HepG2 (cell line): ENCODE results near the gene CLCA2. TPM values are rescaled to one million over a fixed set of nuclear protein-coding genes. Genes with fewer than 3 reads are reported as not detected.

ENCODE experiments used
- ATAC-seq: fragments of 200-7000 bp; cut with Tn5 transposase; 3 replicates; pipeline ENCODE4 v1.9.1; 2020; ENCODE audit warnings: mild to moderate bottlenecking, moderate library complexity
- BruUV-seq: library from RNA; stranded (reverse); fragments of 400-500 nt; replicated peaks from 2 replicates; lab custom pipeline; 2021; lab: Mats Ljungman, UMichigan
- CTCF ChIA-PET: fragments of 300-600 bp; formaldehyde crosslinking; extraction: SDS; loops from one replicate; lab custom pipeline; 2021; ENCODE audit warnings: low total read pairs, inconsistent platforms, low intra/inter-chr PET ratio; lab: Yijun Ruan, JAX
- POLR2A ChIA-PET: fragments of 350-600 bp; sonication (Branson Sonifier 250); formaldehyde crosslinking; loops from one replicate; lab custom pipeline; 2020; ENCODE audit warnings: antibody characterized with exemption, inconsistent platforms; lab: Yijun Ruan, JAX
- DNase-seq: peaks from one replicate; pipeline ENCODE4 v3.0.0-alpha.2; 2015; ENCODE audit warnings: low spot score
- FAIRE-seq: peaks from 3 replicates; lab custom pipeline; 2011; peaks lifted over from hg19 to GRCh38; lab: Jason Lieb, UNC
- H2AFZ ChIP-seq: one replicate; pipeline ENCODE4 v1.6.1; 2011; ENCODE audit warnings: low read length, inconsistent platforms
- H3K27ac ChIP-seq: fragments of 300-600 bp; 3 replicates; pipeline ENCODE4 v1.8.0; 2011; ENCODE audit warnings: mixed run types, mild to moderate bottlenecking, mixed read lengths, low read length, inconsistent platforms; ENCODE audit not compliant: insufficient read depth; ENCODE audit errors: extremely low read length
- H3K27me3 ChIP-seq, 2 experiments: fragments of 200-600 bp in 1 of 2; 2 replicates in 1 of 2; 3 replicates in 1 of 2; pipeline versions ENCODE4 v1.6.0 to v1.8.0; 2011; ENCODE audit warnings: low read length in 2 of 2, mild to moderate bottlenecking in 2 of 2, moderate library complexity in 2 of 2, inconsistent platforms in 1 of 2; ENCODE audit not compliant: insufficient read depth in 2 of 2, control insufficient read depth in 1 of 2
- H3K36me3 ChIP-seq, 2 experiments: fragments of 200-600 bp in 1 of 2; replicated peaks in 1 of 2; 2 replicates in 1 of 2; 3 replicates in 1 of 2; pipeline versions ENCODE4 v1.5.1 to v1.8.0; 2011; ENCODE audit warnings: low read length in 2 of 2, inconsistent platforms in 1 of 2; ENCODE audit not compliant: insufficient read depth in 2 of 2, control insufficient read depth in 1 of 2
- H3K4me1 ChIP-seq: 2 replicates; pipeline ENCODE4 v1.5.1; 2012; ENCODE audit warnings: low read length, inconsistent platforms; ENCODE audit not compliant: insufficient read depth
- H3K4me2 ChIP-seq: 2 replicates; pipeline ENCODE4 v1.6.0; 2011; ENCODE audit warnings: low read depth, low read length, inconsistent platforms
- H3K4me3 ChIP-seq, 3 experiments: fragments of 200-600 bp in 1 of 3; sonication (generic), shearing (Covaris generic) in 1 of 3; replicated peaks in 1 of 3; 2 replicates each; pipeline ENCODE4 v1.5.1; 2011 to 2016; ENCODE audit warnings: low read length in 3 of 3, inconsistent platforms in 2 of 3, low read depth in 2 of 3, mild to moderate bottlenecking in 2 of 3, control low read depth in 1 of 3, mixed read lengths in 1 of 3; ENCODE audit not compliant: insufficient read depth in 1 of 3
- H3K79me2 ChIP-seq: one replicate; pipeline ENCODE4 v1.6.1; 2011; ENCODE audit warnings: low read length, inconsistent platforms; ENCODE audit not compliant: insufficient read depth
- H3K9ac ChIP-seq: 2 replicates; pipeline ENCODE4 v1.6.0; 2011; ENCODE audit warnings: mild to moderate bottlenecking, low read depth, low read length, inconsistent platforms; ENCODE audit not compliant: insufficient read depth
- H3K9me3 ChIP-seq: 2 replicates; pipeline ENCODE4 v1.5.1; 2012; ENCODE audit warnings: mild to moderate bottlenecking, low read length
- H4K20me1 ChIP-seq: 2 replicates; pipeline ENCODE4 v1.6.0; 2011; ENCODE audit warnings: inconsistent platforms, mild to moderate bottlenecking, low read length, moderate library complexity; ENCODE audit not compliant: insufficient read depth
- KDM5A ChIP-seq: fragments of 200-600 bp; sonication (generic); IDR thresholded peaks from 2 replicates; pipeline ENCODE4 v1.7.0; 2018; ENCODE audit warnings: antibody characterized with exemption, mild to moderate bottlenecking, low read length, borderline replicate concordance
- MIER3 ChIP-seq: IDR thresholded peaks from 2 replicates; pipeline ENCODE4 v1.6.1; 2016; ENCODE audit warnings: missing compliant biosample characterization, borderline replicate concordance
- NRL ChIP-seq: sonication (generic); formaldehyde crosslinking; IDR thresholded peaks from 2 replicates; pipeline ENCODE4 v1.5.0; 2020; ENCODE audit warnings: missing genetic modification reagents, mild to moderate bottlenecking, moderate library complexity, borderline replicate concordance
- THYN1 ChIP-seq: sonication (generic); formaldehyde crosslinking; IDR thresholded peaks from 2 replicates; pipeline ENCODE4 v1.8.1; 2023; ENCODE audit warnings: low read depth, mild to moderate bottlenecking, moderate library complexity, missing genetic modification reagents, borderline replicate concordance
- ZBTB3 ChIP-seq: sonication (generic); formaldehyde crosslinking; IDR thresholded peaks from 2 replicates; pipeline ENCODE4 v1.4.0; 2020; ENCODE audit warnings: low read depth, mild to moderate bottlenecking, moderate library complexity, missing genetic modification reagents, borderline replicate concordance
- ZNF574 ChIP-seq: sonication (generic); formaldehyde crosslinking; IDR thresholded peaks from 2 replicates; pipeline ENCODE4 v1.4.0; 2020; ENCODE audit warnings: missing genetic modification reagents
- in situ Hi-C: cut with HindIII; loops from 2 replicates; pipeline ENCODE4 v1.10.0; 2017; ENCODE audit warnings: low pct_unique_long_range_greater_than_20kb; ENCODE audit not compliant: extremely low pct_ligation_motif_present
- intact Hi-C: fragments of 100-400 bp; cut with micrococcal nuclease; formaldehyde crosslinking; loops from one replicate; pipeline ENCODE4 v1.10.0; 2022; ENCODE audit not compliant: unreplicated experiment
- polyA plus RNA-seq, 8 experiments: library from polyadenylated mRNA; depleted of rRNA in 3 of 8; stranded (reverse) in 7 of 8; unstranded in 1 of 8; fragments of >200 nt; fragmentation: Illumina TruSeq in 4 of 8; extraction: Trizol in 4 of 8; gene quantifications; 2 replicates each; pipeline versions ENCODE4 v1.2.1 to v1.2.3, GENCODE V29; 2011 to 2016; ENCODE audit warnings: low read depth in 4 of 8, missing spikeins in 1 of 8, mixed read lengths in 1 of 8; ENCODE audit not compliant: insufficient read depth in 1 of 8
- total RNA-seq, 5 experiments: library from RNA; depleted of rRNA; stranded (reverse); fragments of >200 nt; fragmentation: Illumina TruSeq; extraction: Trizol; gene quantifications; 2 replicates each; pipeline ENCODE4 v1.2.3, GENCODE V29; 2016; ENCODE audit warnings: low read depth in 1 of 5

Gene CLCA2
- total and polyA plus RNA-seq, 2 of the 13 experiments (the other 11 are each of a cell fraction or from before 2014, with no cell fraction given): not detected

- H2AFZ ChIP-seq: no peak overlapping the region
- no peak for FAIRE-seq
- no peak overlapping the region for H3K4me2 ChIP-seq
- ChIA-PET CTCF (no interaction called here), POLR2A (no interaction called here)
- no peak for ATAC-seq
- intact Hi-C loops (loop anchor here (5.0 kb wide), 1 partner anchor 216 kb away; no protein-coding TSS in a partner anchor), in situ Hi-C loops (no loop called here)
- no peaks in the 10 kb centered on the region for H3K79me2 ChIP-seq
- no peak overlapping the region for H3K27ac ChIP-seq
- H3K27me3 ChIP-seq: no peaks in the 10 kb centered on the region; a peak in 1 of 5 replicates
- H3K36me3 ChIP-seq: no peaks in the 10 kb centered on the region
- no peak overlapping the region for H3K9ac ChIP-seq
- no peaks in the 10 kb centered on the region for H4K20me1 ChIP-seq
- no peaks in the 10 kb centered on the region for H3K4me1 ChIP-seq
- no peak overlapping the region for H3K4me3 ChIP-seq
- BruUV-seq: no TSS peak
- no peak for TF ChIP-seq KDM5A
- TF ChIP-seq ZBTB3 (CRISPR knock-in tag): no peak
- no peak for TF ChIP-seq NRL (CRISPR knock-in tag)
- TF ChIP-seq THYN1 (CRISPR knock-in tag): no peak
- TF ChIP-seq ZNF574 (CRISPR knock-in tag): no peak
- no peak for TF ChIP-seq MIER3
- no peaks in the 10 kb centered on the region for H3K9me3 ChIP-seq
- no peak for DNase-seq
Observed at GRCh38 chr1:86471291-86471690, 47.3 kb downstream of the CLCA2 start.
